ENCODE measurements around the gene AMPD3.

DNA sequence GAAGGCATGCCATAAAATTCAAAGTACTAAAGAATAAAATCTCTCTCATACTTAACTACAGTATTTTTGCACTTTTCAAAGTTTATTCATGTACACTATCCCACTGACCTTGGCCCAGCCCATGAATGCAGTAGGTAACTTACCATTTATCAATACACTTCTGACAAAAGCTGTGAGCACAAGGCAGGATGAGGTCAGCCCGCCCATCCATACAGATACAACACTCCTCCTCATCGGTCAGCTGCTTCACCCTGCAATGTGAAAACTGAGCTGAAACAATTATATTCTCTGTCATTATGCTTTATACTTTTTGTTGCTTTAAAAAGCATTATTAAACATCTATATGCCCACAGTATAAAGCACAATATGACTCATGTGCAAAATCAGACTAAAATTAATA lies 63.8 kb downstream of the AMPD3 start:
- TF ChIP-seq EP300 (IDR thresholded peaks at IDR 0.05), result no peak
- TF ChIP-seq, protein P1, sequence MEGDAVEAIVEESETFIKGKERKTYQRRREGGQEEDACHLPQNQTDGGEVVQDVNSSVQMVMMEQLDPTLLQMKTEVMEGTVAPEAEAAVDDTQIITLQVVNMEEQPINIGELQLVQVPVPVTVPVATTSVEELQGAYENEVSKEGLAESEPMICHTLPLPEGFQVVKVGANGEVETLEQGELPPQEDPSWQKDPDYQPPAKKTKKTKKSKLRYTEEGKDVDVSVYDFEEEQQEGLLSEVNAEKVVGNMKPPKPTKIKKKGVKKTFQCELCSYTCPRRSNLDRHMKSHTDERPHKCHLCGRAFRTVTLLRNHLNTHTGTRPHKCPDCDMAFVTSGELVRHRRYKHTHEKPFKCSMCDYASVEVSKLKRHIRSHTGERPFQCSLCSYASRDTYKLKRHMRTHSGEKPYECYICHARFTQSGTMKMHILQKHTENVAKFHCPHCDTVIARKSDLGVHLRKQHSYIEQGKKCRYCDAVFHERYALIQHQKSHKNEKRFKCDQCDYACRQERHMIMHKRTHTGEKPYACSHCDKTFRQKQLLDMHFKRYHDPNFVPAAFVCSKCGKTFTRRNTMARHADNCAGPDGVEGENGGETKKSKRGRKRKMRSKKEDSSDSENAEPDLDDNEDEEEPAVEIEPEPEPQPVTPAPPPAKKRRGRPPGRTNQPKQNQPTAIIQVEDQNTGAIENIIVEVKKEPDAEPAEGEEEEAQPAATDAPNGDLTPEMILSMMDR (IDR thresholded peaks at IDR 0.05), result no peak
- no peak for TF ChIP-seq POLR2A (IDR thresholded peaks at IDR 0.05)

Measured in ovary (tissue), 3 donors.